K562 (cell line): ENCODE measurements around the gene CAST. TPM values are rescaled to one million over a fixed set of nuclear protein-coding genes. Genes with fewer than 3 reads are reported as not detected.

ENCODE experiments used
- ARID4B ChIP-seq: sonication (generic); formaldehyde crosslinking; IDR thresholded peaks from 2 replicates; pipeline ENCODE4 v1.8.0; 2022; ENCODE audit warnings: mild to moderate bottlenecking, missing genetic modification reagents
- CTCF ChIP-seq, 3 experiments: IDR thresholded peaks in 2 of 3; conservative IDR thresholded peaks in 1 of 3; 2 replicates each; pipeline ENCODE4 v1.5.1; 2011 to 2012; ENCODE audit warnings: low read length in 3 of 3, mild to moderate bottlenecking in 3 of 3, control low read depth in 2 of 3, improper control_type of control experiment in 1 of 3, inconsistent platforms in 1 of 3, low read depth in 1 of 3, mixed read lengths in 1 of 3, moderate library complexity in 1 of 3; ENCODE audit not compliant: insufficient read depth in 2 of 3
- POLR3G ChIP-seq: IDR thresholded peaks from 2 replicates; pipeline ENCODE4 v1.6.1; 2011; ENCODE audit not compliant: insufficient read length, insufficient replicate concordance; ENCODE audit errors: extremely low read depth
- PRPF4 ChIP-seq: fragments of 200-400 bp; formaldehyde crosslinking; IDR thresholded peaks from one replicate; pipeline ENCODE4 v1.6.1; 2017; ENCODE audit warnings: low read length, low read depth, mild to moderate bottlenecking; ENCODE audit not compliant: insufficient read depth, poor library complexity, severe bottlenecking
- RHOXF2B ChIP-seq: fragments of 250-450 bp; sonication (Bioruptor Pico); conservative IDR thresholded peaks from 2 replicates; pipeline ENCODE4 v1.5.1; 2021
- SETDB1 ChIP-seq: IDR thresholded peaks from one replicate; pipeline ENCODE4 v1.6.1; 2012; ENCODE audit warnings: low read length, control low read depth, inconsistent platforms
- SIN3B ChIP-seq: fragments of 450-650 bp; IDR thresholded peaks from 2 replicates; pipeline ENCODE4 v1.6.1; 2017; ENCODE audit warnings: low read depth, mild to moderate bottlenecking, moderate library complexity
- SRF ChIP-seq, 2 experiments: fragments of 250-450, 450-650 bp in 1 of 2; sonication (Bioruptor Pico) in 1 of 2; sonication (generic) in 1 of 2; formaldehyde crosslinking; IDR thresholded peaks; 2 replicates each; pipeline versions ENCODE4 v1.5.0 to v1.5.1; 2020 to 2022; ENCODE audit warnings: mild to moderate bottlenecking in 1 of 2, missing genetic modification reagents in 1 of 2
- ZNF212 ChIP-seq: fragments of 450-650 bp; formaldehyde crosslinking; IDR thresholded peaks from 2 replicates; pipeline ENCODE4 v1.4.0; 2020; ENCODE audit warnings: mild to moderate bottlenecking
- polyA plus RNA-seq, 8 experiments: library from polyadenylated mRNA; depleted of rRNA in 4 of 8; stranded (reverse) in 5 of 8; unstranded in 3 of 8; fragments of >200 nt; fragmentation: Nextera tagmentation in 2 of 8; fragmentation: Illumina TruSeq in 1 of 8; extraction: Ambion mirVana in 2 of 8; extraction: Trizol in 1 of 8; gene quantifications; 2 replicates each; pipeline versions ENCODE4 v1.2.1 to v1.2.3, GENCODE V29; 2011 to 2014; ENCODE audit warnings: inconsistent platforms in 1 of 8, missing spikeins in 1 of 8
- total RNA-seq, 7 experiments: library from RNA; depleted of rRNA in 6 of 7; stranded (reverse); fragments of >200 nt in 6 of 7; fragmentation: Illumina TruSeq in 2 of 7; extraction: Trizol in 2 of 7; gene quantifications; 2 replicates each; pipeline versions ENCODE4 v1.2.1 to v1.2.3, GENCODE V29; 2011 to 2021; ENCODE audit warnings: low replicate concordance in 1 of 7
- TF ChIP-seq, protein P1 (sequence below): fragments of 250-450 bp; sonication (Bioruptor Pico); IDR thresholded peaks from 2 replicates; pipeline ENCODE4 v1.4.0; 2020
- TF ChIP-seq, protein P2 (sequence below): fragments of 250-450 bp; sonication (Bioruptor Pico); IDR thresholded peaks from 2 replicates; pipeline ENCODE4 v1.4.0; 2020; ENCODE audit warnings: mild to moderate bottlenecking, moderate library complexity, borderline replicate concordance

CAST gene
- total and polyA plus RNA-seq, 9 of the 15 experiments (the other 6 are each of a cell fraction or from before 2014, with no cell fraction given): 55.5 to 136 (median 86.1) TPM

DNA sequence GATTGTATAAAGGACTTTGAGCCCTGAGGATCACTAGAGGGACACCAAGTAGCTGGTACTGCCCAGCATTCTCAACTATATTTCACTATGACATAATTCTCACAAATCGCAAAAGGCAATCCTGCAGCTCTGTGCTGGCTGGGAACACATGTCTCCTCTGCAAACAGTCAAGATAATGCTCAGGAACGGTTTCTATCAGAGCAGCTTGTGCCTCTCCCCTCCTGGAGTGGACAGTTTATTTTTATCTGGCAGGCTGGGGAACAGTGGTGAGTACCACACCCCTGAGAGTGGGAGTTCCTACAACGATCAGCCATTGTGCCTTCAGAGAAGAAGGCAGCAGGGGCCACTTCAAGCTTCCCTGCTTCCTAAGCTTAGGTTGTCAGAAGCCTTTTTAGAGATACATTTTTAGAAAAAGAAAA is 79.7 kb downstream of the CAST start (continued):
- TF ChIP-seq SRF (CRISPR knock-in tag; IDR thresholded peaks at IDR 0.05) (no peak), POLR3G (no peak), CTCF (IDR thresholded peaks at IDR 0.05 in 2 of 3, conservative IDR thresholded peaks at IDR 0.05 in 1 of 3; ENCODE audit: insufficient read depth in 2 of 3, low read depth in 1 of 3, low read length in 3 of 3) (no peak), SIN3B (no peak), PRPF4 (no peak), RHOXF2B (CRISPR knock-in tag) (no peak), SETDB1 (no peak), ARID4B (CRISPR knock-in tag) (no peak), ZNF212 (CRISPR knock-in tag) (no peak)
- TF ChIP-seq, protein P1, sequence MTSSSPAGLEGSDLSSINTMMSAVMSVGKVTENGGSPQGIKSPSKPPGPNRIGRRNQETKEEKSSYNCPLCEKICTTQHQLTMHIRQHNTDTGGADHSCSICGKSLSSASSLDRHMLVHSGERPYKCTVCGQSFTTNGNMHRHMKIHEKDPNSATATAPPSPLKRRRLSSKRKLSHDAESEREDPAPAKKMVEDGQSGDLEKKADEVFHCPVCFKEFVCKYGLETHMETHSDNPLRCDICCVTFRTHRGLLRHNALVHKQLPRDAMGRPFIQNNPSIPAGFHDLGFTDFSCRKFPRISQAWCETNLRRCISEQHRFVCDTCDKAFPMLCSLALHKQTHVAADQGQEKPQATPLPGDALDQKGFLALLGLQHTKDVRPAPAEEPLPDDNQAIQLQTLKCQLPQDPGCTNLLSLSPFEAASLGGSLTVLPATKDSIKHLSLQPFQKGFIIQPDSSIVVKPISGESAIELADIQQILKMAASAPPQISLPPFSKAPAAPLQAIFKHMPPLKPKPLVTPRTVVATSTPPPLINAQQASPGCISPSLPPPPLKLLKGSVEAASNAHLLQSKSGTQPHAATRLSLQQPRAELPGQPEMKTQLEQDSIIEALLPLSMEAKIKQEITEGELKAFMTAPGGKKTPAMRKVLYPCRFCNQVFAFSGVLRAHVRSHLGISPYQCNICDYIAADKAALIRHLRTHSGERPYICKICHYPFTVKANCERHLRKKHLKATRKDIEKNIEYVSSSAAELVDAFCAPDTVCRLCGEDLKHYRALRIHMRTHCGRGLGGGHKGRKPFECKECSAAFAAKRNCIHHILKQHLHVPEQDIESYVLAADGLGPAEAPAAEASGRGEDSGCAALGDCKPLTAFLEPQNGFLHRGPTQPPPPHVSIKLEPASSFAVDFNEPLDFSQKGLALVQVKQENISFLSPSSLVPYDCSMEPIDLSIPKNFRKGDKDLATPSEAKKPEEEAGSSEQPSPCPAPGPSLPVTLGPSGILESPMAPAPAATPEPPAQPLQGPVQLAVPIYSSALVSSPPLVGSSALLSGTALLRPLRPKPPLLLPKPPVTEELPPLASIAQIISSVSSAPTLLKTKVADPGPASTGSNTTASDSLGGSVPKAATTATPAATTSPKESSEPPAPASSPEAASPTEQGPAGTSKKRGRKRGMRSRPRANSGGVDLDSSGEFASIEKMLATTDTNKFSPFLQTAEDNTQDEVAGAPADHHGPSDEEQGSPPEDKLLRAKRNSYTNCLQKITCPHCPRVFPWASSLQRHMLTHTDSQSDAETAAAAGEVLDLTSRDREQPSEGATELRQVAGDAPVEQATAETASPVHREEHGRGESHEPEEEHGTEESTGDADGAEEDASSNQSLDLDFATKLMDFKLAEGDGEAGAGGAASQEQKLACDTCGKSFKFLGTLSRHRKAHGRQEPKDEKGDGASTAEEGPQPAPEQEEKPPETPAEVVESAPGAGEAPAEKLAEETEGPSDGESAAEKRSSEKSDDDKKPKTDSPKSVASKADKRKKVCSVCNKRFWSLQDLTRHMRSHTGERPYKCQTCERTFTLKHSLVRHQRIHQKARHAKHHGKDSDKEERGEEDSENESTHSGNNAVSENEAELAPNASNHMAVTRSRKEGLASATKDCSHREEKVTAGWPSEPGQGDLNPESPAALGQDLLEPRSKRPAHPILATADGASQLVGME (CRISPR knock-in tag): no peak
- TF ChIP-seq, protein P2, sequence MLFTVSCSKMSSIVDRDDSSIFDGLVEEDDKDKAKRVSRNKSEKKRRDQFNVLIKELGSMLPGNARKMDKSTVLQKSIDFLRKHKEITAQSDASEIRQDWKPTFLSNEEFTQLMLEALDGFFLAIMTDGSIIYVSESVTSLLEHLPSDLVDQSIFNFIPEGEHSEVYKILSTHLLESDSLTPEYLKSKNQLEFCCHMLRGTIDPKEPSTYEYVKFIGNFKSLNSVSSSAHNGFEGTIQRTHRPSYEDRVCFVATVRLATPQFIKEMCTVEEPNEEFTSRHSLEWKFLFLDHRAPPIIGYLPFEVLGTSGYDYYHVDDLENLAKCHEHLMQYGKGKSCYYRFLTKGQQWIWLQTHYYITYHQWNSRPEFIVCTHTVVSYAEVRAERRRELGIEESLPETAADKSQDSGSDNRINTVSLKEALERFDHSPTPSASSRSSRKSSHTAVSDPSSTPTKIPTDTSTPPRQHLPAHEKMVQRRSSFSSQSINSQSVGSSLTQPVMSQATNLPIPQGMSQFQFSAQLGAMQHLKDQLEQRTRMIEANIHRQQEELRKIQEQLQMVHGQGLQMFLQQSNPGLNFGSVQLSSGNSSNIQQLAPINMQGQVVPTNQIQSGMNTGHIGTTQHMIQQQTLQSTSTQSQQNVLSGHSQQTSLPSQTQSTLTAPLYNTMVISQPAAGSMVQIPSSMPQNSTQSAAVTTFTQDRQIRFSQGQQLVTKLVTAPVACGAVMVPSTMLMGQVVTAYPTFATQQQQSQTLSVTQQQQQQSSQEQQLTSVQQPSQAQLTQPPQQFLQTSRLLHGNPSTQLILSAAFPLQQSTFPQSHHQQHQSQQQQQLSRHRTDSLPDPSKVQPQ (CRISPR knock-in tag): no peak
